Stimulated activated CD8-positive, alpha-beta memory T cell treated with anti-CD3 and anti-CD28 coated beads, Interleukin-4, amount 100 ng/mL, for 1 hour (primary cell): ENCODE data around the gene COL6A1.

Source experiments
- DNase-seq, 2 donors: peaks; one replicate each; pipeline ENCODE4 v3.0.0-alpha.2; 2020; ENCODE audit warnings: low read depth in 2 of 2, low spot score in 1 of 2

COL6A1 gene

GRCh38 chr21:45981151-45982091 lies at the start of gene COL6A1:
Gene COL6A1 (plus strand): TSS chr21:45981770. CDS start chr21:45981851, 81 bp downstream.
- DNase-seq: peak in 1 of 2 donors; percentile 24

GRCh38 chr21:45932922-45933502 lies 48.6 kb upstream of the COL6A1 start:
- DNase-seq: no peak

- no peak for DNase-seq
Observed at GRCh38 chr21:45934085-45934484, 47.5 kb upstream of the COL6A1 start.

GRCh38 chr21:45934554-45934953 lies 47.0 kb upstream of the COL6A1 start:
- DNase-seq: no peak

GRCh38 chr21:45935628-45936027 lies 45.9 kb upstream of the COL6A1 start:
- no peak for DNase-seq

GRCh38 chr21:45937721-45938452 lies 43.7 kb upstream of the COL6A1 start:
- DNase-seq: no peak

- DNase-seq: no peak
Observed at GRCh38 chr21:45938453-45938755, 43.2 kb upstream of the COL6A1 start.

GRCh38 chr21:45938811-45939520 lies 42.6 kb upstream of the COL6A1 start:
- DNase-seq: no peak

GRCh38 chr21:45939521-45940045 lies 42.0 kb upstream of the COL6A1 start:
- DNase-seq: no peak

- DNase-seq: no peak
Observed at GRCh38 chr21:45940091-45940490, 41.5 kb upstream of the COL6A1 start.

GRCh38 chr21:45940621-45941337 lies 40.8 kb upstream of the COL6A1 start:
- DNase-seq: no peak

- DNase-seq: no peak
Observed at GRCh38 chr21:45941338-45941710, 40.2 kb upstream of the COL6A1 start.

GRCh38 chr21:45941717-45942546 lies 39.6 kb upstream of the COL6A1 start:
- DNase-seq: no peak

GRCh38 chr21:45942755-45943629 lies 38.6 kb upstream of the COL6A1 start:
- DNase-seq: no peak

- DNase-seq: no peak
Observed at GRCh38 chr21:45943630-45944540, 37.7 kb upstream of the COL6A1 start.

- no peak for DNase-seq
Observed at GRCh38 chr21:45944601-45945000, 37.0 kb upstream of the COL6A1 start.

GRCh38 chr21:45945066-45945867 lies 36.3 kb upstream of the COL6A1 start:
- DNase-seq: no peak
